GM12878 (cell line): ENCODE measurements around the gene RNU6-1.

ENCODE experiments used
- CREB1 ChIP-seq: IDR thresholded peaks from 2 replicates; pipeline ENCODE4 v1.6.1; 2012; ENCODE audit warnings: low read depth, mild to moderate bottlenecking, inconsistent platforms
- CTCF ChIP-seq, 3 experiments: IDR thresholded peaks in 2 of 3; conservative IDR thresholded peaks in 1 of 3; 2 replicates each; pipeline ENCODE4 v1.5.1; 2011; ENCODE audit warnings: low read depth in 3 of 3, low read length in 3 of 3, mild to moderate bottlenecking in 3 of 3, control low read depth in 2 of 3, moderate library complexity in 2 of 3, inconsistent platforms in 1 of 3, mixed read lengths in 1 of 3; ENCODE audit not compliant: control insufficient read depth in 2 of 3, insufficient read depth in 1 of 3; ENCODE audit errors: extremely low read depth in 1 of 3
- E4F1 ChIP-seq: fragments of 450-650 bp; IDR thresholded peaks from 2 replicates; pipeline ENCODE4 v1.6.1; 2018; ENCODE audit warnings: borderline replicate concordance, mild to moderate bottlenecking; ENCODE audit not compliant: partially characterized antibody
- EGR1 ChIP-seq, 2 experiments: IDR thresholded peaks; 1 replicate in 1 of 2; 2 replicates in 1 of 2; pipeline ENCODE4 v1.6.1; 2011 to 2012; ENCODE audit warnings: low read depth in 2 of 2, low read length in 2 of 2, borderline replicate concordance in 1 of 2, mild to moderate bottlenecking in 1 of 2, moderate library complexity in 1 of 2
- POLR2AphosphoS2 ChIP-seq: IDR thresholded peaks from 2 replicates; pipeline ENCODE4 v1.6.1; 2011; ENCODE audit warnings: low read depth, mild to moderate bottlenecking, low read length, improper control_type of control experiment, moderate library complexity
- POLR2AphosphoS5 ChIP-seq: IDR thresholded peaks from 2 replicates; pipeline ENCODE4 v1.6.1; 2011; ENCODE audit warnings: mild to moderate bottlenecking, low read length, inconsistent platforms
- SKIL ChIP-seq: fragments of 450-650 bp; IDR thresholded peaks from 2 replicates; pipeline ENCODE4 v1.6.1; 2017; ENCODE audit warnings: mild to moderate bottlenecking, low read depth, inconsistent platforms; ENCODE audit not compliant: poor library complexity, severe bottlenecking
- TF ChIP-seq, protein P1 (sequence below): IDR thresholded peaks from 2 replicates; pipeline ENCODE4 v1.6.1; 2011; ENCODE audit warnings: low read depth, mild to moderate bottlenecking, low read length, moderate library complexity, borderline replicate concordance; ENCODE audit errors: extremely low read depth

- TF ChIP-seq, protein P1, sequence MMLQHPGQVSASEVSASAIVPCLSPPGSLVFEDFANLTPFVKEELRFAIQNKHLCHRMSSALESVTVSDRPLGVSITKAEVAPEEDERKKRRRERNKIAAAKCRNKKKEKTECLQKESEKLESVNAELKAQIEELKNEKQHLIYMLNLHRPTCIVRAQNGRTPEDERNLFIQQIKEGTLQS = no peak
- no peak for TF ChIP-seq E4F1
- TF ChIP-seq POLR2AphosphoS5 = no peak
- TF ChIP-seq CTCF (IDR thresholded peaks at IDR 0.05 in 2 of 3, conservative IDR thresholded peaks at IDR 0.05 in 1 of 3; ENCODE audit: control insufficient read depth in 2 of 3, extremely low read depth in 1 of 3, insufficient read depth in 1 of 3, low read depth in 3 of 3, low read length in 3 of 3) = no peak
- no peak for TF ChIP-seq POLR2AphosphoS2
- no peak for TF ChIP-seq CREB1
- TF ChIP-seq EGR1 (IDR thresholded peaks at IDR 0.05; ENCODE audit: borderline replicate concordance in 1 of 2, low read depth in 2 of 2, low read length in 2 of 2) = no peak
- TF ChIP-seq SKIL = no peak
Observed at GRCh38 chr15:67815036-67815592, 24.7 kb downstream of the RNU6-1 start.
